PC-9 (cell line): ENCODE measurements around the gene UCN2.

ENCODE experiments used
- EZH2 ChIP-seq: fragments of 200-600 bp; sonication (generic); IDR thresholded peaks from 2 replicates; pipeline ENCODE4 v1.8.0; 2017; ENCODE audit warnings: antibody characterized with exemption, low read depth
- TF ChIP-seq, protein P1 (sequence below): fragments of 200-600 bp; sonication (generic); conservative IDR thresholded peaks from 2 replicates; pipeline ENCODE4 v1.6.1; 2017; ENCODE audit warnings: mixed run types, antibody characterized with exemption, mild to moderate bottlenecking, moderate library complexity

DNA sequence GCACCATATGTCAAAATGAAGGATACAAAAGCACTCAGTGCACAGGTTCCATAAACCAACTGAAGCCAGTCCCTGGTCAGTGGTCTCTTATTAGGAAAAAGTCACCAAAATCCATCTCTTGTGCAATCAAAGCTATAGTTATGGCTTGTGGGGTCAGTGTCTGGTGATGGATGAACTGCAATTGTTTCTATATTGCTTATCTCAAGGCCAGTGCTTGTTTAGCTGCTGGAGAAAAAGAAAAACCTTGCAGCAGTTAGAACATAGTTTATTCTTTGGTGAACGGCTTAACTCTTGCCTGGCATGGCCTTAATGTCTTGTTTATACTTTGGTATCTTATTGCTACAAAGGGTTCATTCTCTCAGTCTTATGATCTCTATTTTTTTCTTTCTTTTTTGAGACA, 48.7 kb upstream of the UCN2 start:
- TF ChIP-seq, protein P1, sequence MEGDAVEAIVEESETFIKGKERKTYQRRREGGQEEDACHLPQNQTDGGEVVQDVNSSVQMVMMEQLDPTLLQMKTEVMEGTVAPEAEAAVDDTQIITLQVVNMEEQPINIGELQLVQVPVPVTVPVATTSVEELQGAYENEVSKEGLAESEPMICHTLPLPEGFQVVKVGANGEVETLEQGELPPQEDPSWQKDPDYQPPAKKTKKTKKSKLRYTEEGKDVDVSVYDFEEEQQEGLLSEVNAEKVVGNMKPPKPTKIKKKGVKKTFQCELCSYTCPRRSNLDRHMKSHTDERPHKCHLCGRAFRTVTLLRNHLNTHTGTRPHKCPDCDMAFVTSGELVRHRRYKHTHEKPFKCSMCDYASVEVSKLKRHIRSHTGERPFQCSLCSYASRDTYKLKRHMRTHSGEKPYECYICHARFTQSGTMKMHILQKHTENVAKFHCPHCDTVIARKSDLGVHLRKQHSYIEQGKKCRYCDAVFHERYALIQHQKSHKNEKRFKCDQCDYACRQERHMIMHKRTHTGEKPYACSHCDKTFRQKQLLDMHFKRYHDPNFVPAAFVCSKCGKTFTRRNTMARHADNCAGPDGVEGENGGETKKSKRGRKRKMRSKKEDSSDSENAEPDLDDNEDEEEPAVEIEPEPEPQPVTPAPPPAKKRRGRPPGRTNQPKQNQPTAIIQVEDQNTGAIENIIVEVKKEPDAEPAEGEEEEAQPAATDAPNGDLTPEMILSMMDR = no peak
- no peak for TF ChIP-seq EZH2
